ENCODE results near the gene CCND1.
"Not testable (repeated sequence)": the region's sequence is repeated elsewhere in the genome, so short reads cannot be mapped to it uniquely, and the experiment has no call there.

The CCND1 gene

DNA sequence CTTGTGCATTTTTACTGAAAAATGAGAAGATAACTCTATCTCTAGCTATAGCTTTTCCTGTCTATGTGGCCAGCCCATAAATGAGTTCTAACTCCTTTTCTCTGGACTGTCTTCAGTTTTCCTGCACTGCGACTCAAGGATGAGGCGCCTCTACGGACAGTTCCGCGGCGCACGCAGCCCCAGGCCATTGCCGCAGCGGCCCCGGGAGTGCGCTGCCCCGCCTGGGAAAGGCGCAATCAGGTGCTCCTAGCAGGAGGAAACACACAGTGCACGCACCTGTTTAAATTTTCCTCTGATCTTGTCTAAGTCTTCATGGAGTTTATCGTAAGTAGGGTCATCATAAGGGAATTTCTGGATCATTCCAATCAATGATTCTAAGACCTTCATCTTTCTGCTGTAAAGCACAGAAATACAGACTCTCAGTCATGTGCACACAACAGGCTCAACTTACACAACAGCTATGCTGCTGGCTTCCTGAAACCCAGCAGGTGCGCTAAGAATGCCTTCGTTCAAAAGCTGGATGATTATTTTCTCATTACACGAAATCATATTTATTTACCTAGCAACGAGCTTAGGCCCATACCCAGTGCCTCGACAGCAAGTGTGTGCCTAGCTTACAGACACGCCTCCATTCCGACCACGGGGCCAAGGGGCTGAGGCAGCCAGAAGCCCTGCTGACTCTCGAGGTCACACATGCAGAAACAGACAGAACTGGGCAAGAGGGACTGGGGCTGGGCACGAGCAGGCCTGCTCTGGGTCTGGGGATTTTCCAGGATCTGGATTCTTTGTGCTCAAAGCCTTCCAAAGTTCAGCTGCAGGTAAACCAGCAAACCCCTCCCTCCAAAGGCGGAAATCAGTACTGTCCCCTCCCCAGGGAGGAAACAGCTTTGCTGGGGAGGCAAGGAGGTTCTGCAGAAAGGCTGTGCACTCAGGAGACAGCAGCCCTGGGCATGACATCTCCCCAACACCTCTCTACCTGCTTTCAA is 27.0 kb downstream of the CCND1 start:
- no peak for DNase-seq (ENCODE audit: low read depth)

- no peak for DNase-seq (ENCODE audit: low read depth)
Measured at GRCh38 chr11:69669486-69669885, 28.5 kb downstream of the CCND1 start.

DNA sequence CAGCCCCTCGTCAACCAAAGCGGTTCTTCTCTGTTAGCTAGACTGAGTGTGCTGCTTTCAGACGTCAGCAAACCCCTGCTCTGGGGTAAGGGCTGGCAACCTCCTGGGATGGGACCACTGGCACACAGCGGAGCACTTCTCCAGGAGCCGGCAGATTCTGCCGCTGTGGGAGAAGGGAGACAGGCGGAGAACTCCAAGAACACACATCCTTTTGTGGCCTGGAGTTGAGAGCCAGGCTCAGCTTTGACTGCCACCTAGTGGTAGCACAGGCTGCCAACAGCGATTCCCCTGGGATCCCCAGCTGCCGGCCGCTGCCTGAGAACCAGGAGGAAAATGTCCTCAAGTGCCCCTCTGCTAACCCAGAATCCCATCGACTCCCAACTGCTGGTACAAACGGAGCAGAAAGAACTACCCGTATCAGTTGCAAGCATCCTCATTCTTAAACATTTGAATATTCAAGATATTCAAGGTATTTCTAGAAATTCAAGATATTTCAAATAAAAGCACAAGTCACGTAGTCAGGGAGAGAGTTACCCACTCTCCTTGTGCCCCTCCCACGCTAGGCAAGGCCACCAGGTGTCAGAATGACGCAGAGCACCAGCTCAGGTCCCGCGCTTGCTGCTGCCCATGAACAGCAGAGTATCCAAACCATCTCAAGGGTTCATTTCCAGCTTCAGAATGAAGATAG is 29.3 kb downstream of the CCND1 start:
- DNase-seq (ENCODE audit: low read depth): peak; percentile 42

DNA sequence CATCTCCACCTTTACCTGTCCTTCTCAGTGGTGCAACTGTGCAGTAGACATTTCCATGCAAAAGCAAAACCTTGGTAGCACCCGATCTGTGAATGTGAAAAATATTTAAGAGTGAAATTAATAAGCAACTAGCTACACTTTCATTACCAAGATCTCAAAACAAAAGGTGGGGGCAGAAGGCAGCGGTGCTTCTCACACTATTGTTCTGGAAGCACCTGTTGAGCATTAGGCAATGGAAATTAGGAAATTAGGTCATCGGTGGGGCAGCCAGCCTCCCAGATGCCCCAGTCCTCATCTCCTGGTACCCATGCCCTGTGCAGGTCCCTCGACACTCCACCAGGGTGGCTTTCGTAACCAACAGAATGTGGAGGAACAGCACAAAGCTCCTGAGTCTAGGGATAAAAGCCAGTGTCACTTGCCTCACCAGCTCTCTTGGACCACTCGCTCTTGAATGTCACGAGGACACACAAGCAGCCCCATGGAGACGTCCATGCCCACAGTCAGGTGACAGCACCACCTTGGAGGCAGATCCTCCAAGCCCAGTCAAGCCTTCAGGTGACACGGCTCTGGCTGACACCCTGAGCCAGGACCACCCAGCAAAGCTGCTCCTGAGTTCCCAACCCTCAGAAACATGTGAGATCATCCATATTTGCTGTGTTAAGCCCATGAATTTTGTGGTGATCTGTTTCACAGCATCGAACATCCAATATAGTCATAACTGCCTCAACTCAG is 30.9 kb downstream of the CCND1 start:
- no peak for DNase-seq (ENCODE audit: low read depth)

DNA sequence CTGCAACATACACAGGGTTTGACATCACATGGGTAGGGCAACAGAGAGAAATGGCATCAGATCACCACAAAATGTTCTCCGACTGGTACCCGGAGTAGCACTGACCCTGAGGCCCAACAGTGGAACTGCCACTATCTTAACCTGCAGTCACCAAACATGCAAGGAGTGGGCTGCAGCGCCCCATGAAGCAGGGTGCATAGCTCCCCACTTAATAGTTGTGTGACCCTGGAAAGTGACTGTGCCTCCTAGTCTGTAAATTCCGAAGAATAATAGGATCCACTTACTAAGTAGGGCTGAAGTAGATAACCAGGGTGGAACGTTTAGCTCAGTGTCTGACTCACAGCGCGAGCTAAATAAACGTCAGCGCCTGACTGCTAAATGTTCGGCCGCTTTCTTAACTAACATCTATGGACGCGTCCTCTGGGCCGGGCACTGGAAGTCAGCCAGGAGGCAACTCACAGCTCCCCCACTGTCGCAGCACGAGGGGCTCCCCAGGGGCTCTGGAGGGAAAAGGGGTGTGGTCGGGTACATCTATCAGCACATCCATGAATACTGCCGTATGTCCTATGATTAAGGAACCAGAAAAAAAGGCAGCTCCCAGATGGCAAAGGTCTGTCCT is 33.4 kb downstream of the CCND1 start:
- DNase-seq (ENCODE audit: low read depth): no peak

GRCh38 chr11:69674886-69675714 is 34.1 kb downstream of the CCND1 start, which contains the start of gene LTO1:
Gene LTO1 (minus strand): TSS chr11:69675353. CDS start chr11:69675239, 114 bp downstream.
- peak; percentile 89 for DNase-seq (ENCODE audit: low read depth)

DNA sequence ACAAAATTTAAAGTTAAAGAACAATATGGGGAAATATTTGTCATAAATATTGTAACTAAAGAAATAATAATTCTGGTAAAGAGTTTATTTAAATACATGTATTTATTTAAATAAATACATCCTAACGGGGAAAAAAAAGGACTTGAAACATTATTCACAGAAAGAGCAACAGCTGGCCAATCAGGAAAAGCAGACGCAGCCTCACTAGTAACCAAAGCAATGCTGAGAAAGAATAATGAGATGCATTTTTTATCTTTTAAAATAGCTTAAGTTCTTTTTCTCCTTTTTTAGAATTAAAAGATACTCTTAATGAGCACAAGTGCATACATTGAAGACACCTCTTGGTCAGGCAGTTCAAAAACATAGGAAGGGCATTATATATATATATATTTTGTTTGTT is 36.8 kb downstream of the CCND1 start:
- no peak for DNase-seq (ENCODE audit: low read depth)

DNA sequence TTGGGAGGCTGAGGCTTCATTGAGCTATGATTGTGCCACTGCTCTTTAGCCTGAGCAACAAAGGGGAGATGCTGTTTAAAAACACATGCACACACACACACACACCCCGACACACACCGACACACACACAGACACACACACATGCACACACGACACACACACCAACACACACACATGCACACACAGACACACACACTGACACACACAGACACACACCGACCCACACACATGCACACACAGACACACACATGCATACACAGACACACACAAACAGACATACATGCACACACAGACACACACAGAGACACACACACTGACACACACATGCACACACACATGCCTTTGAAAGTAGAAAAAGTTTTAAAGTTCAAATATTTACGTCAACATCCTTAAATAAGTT is 39.7 kb downstream of the CCND1 start:
- no peak for DNase-seq (ENCODE audit: low read depth)

DNA sequence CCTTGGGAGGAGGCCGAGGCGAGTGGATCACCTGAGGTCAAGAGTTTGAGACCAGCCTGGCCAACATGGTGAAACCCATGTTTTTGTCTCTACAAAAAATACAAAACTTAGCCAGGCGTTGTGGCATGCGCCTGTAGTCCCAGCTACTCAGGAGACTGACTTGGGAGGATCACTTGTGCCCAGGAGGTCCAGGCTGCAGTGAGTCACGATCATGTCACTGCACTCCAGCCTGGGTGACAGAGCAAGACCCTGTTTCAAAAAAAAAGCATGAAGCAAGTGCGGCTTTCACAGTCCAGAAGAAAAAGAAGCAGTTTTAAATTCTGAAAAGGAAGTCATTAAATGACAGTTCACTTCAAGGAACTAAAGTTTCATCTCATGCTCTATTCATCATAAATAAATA is 41.3 kb downstream of the CCND1 start:
- no peak for DNase-seq (ENCODE audit: low read depth)

DNA sequence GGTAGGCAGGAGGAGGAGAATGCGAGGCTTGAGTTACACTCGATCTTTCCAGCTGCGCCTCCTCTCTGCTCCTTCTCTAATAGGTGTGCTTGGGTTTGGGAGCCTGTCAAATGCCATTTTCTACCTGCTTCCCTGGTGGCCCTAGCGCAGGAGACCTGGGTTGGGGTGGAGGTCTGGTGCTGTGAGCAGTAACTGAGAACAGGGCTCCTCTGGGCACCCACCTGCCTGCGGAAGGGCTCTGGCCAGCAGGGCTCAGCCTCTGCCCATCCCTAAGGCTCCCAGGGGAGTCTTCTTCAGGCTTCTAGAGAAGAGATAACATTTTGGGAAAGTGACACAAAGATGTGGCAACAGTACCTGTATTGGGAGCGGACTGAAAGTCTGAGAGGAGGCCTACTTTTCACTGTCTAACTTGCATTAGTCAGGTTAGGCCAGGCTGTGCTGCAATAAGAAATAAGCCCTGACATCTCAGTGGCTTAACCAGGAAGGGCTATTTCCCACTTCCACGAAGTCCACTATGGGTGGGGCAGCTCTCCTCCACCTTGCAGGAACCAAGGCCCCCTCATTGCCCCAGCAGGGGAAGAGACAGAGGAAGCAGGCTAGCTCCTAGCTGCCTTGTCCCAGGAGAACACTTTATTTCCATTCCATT is 41.8 kb downstream of the CCND1 start:
- DNase-seq (ENCODE audit: low read depth): no peak

GRCh38 chr11:69683764-69684333 is 42.9 kb downstream of the CCND1 start:
- no peak for DNase-seq (ENCODE audit: low read depth)

DNA sequence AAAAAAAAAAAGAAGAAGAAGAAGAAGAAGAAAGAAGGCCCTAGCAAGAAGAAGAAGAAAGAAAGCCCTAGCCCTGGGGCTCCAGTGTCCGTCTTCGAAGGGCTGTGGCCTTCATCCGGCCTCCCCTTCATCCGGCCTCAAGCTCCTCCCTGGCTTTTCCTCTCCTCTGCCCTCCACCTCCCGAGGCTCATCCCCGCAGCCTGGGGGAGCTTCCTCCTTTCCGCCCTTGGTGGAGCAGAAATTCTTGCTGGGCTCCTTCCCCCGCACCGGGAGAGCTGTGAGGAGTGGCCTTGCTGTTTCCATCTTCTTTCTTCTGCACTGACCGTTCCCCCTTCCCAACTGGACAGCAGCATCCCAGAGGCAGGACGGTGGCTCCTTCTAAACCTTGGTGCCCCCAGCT is 43.7 kb downstream of the CCND1 start:
- DNase-seq (ENCODE audit: low read depth): no peak

DNA sequence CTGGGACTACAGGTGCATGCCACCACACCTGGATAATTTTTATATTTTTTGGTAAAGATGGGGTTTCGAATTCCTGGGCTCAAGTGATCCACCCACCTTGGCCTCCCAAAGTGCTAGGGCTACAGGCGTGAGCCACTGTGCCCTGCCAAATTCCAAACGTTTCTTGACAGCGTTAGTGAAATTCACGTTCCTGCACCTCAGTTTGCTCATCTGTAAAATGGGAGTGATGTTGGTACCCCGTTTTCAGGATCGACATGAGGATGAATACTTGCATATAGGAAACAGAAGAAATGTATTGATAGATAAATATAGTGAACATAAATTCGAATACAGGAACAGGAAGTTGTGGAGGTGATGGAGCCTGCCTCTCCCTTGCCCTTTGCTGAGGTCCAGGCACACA is 44.4 kb downstream of the CCND1 start:
- no peak for DNase-seq (ENCODE audit: low read depth)

DNA sequence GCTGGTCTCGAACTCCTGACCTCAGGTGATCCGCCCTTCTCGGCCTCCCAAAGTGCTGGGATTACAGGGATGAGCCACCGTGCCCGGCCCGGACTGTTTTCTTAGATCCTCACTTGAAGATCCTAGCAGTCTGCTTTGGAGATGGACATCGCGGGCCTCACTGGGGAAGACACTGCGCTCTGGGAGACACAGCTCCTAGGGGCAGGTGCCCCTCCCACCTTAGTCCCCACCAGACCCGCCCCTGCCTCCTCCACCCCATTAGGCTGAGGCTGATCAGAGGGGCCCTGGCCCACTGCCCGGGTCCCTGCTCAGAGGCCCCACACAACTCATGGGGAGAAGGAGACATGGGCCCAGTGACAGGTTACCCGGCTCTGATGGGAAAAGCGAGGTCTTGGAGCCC is 45.5 kb downstream of the CCND1 start:
- no peak for DNase-seq (ENCODE audit: low read depth)

DNA sequence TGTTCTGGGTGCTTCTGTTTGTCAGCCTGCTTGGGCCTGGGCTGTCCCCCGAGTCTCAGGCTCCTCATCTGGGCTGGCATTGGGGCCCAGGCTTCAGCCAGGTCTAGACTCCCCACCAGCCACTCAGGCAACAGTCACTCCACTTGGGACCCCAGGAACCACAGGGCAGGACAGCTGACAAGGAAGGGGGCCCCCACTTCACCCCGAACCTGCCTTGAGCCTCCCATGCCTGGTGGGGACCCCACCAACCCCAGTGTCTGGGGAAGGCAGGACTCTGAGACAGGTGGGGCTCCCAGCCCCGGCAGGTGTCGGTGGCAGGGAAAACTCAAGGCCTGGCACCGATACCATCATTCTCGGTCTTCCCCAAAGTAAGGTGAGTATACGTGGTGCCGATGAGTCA is 45.9 kb downstream of the CCND1 start:
- no peak for DNase-seq (ENCODE audit: low read depth)

- not testable (repeated sequence) for DNase-seq (ENCODE audit: low read depth)
Measured at GRCh38 chr11:69687969-69688771, 47.2 kb downstream of the CCND1 start.

DNA sequence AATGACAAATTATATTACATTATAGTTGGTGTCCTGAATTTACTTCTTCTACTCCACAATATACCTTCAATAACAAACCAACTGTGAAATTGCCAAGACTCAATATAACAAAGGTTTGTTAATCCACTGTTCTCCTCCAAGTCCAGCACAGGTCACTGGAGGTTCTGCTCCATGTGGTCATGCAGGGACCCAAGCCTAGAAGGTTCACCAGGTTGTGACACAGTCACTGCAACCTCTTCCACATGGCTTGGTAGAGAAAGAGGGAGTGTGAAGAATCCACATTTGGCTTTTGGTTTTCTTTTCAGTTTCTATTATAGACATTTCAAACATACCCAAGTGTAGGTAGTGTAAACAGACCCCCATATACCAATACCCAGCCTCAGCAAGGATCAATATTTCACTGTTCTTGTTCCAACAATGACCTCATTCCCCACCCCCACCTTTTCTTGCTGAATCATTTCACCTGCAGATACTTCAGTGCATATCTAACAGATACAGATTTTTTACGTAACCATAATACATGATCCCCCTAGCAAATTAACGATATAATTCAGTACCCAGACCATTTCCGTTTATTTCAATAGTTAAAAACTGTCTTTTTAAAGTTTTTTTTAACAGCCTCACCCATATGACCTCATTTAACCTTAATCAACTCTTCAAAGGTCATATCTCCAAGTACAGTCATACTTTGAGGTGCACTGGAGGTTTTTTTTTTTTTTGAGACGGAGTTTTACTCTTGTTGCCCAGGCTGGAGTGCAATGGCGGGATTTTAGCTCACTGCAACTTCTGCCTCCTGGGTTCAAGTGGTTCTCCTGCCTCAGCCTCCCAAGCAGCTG is 48.7 kb downstream of the CCND1 start:
- DNase-seq (ENCODE audit: low read depth): no peak

GRCh38 chr11:69691463-69691862 is 50.5 kb downstream of the CCND1 start:
- no peak for DNase-seq (ENCODE audit: low read depth)

DNA sequence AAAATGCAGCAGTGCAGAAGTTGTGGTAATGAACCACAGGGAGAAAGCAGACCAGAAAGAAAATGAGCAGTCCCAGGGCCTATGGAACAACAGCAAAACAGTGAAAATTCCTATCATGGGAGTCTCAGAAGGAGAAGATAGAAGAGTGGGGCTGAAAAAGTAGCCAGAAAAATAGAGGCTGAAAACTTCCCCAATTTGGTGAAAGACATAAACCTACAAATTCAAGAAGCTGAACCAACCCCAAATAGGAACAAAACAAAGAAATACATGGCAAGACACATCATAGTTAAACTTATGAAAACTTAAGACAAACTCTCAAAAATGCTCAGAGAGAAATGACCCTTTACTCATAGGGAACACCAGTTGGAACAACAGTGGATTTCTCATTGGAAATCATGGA is 51.5 kb downstream of the CCND1 start:
- DNase-seq (ENCODE audit: low read depth): no peak

Data from stimulated activated CD8-positive, alpha-beta memory T cell treated with anti-CD3 and anti-CD28 coated beads, Interleukin-7, amount 100 ng/mL, for 24 hours (primary cell).